GM19455 (cell line): ENCODE data around the gene USH2A.

Source experiments
- ATAC-seq: cut with Tn5 transposase; IDR thresholded peaks from one replicate; pipeline ENCODE4 v1.9.1; 2021; ENCODE audit not compliant: unreplicated experiment

USH2A gene

GRCh38 chr1:216303690-216304089 lies 119.6 kb downstream of the USH2A start:
- ATAC-seq, result no peak

- ATAC-seq, result no peak
Measured at GRCh38 chr1:216293683-216294082, 129.6 kb downstream of the USH2A start.

GRCh38 chr1:216290074-216290473 lies 133.2 kb downstream of the USH2A start:
- ATAC-seq, result no peak

- ATAC-seq, result no peak
Measured at GRCh38 chr1:216285052-216285451, 138.2 kb downstream of the USH2A start.

- no peak for ATAC-seq
Measured at GRCh38 chr1:216281757-216282156, 141.5 kb downstream of the USH2A start.

- no peak for ATAC-seq
Measured at GRCh38 chr1:216270086-216270773, 153.0 kb downstream of the USH2A start.

GRCh38 chr1:216261631-216262030 lies 161.6 kb downstream of the USH2A start:
- ATAC-seq, result no peak

- ATAC-seq, result no peak
Measured at GRCh38 chr1:216258856-216259255, 164.4 kb downstream of the USH2A start.

- no peak for ATAC-seq
Measured at GRCh38 chr1:216258386-216258785, 164.9 kb downstream of the USH2A start.

- no peak for ATAC-seq
Measured at GRCh38 chr1:216250861-216251260, 172.4 kb downstream of the USH2A start.

- no peak for ATAC-seq
Measured at GRCh38 chr1:216248628-216249027, 174.6 kb downstream of the USH2A start.

- no peak for ATAC-seq
Measured at GRCh38 chr1:216247937-216248336, 175.3 kb downstream of the USH2A start.

- ATAC-seq, result no peak
Measured at GRCh38 chr1:216246577-216247203, 176.6 kb downstream of the USH2A start.

GRCh38 chr1:216238844-216239243 lies 184.4 kb downstream of the USH2A start:
- no peak for ATAC-seq

- no peak for ATAC-seq
Measured at GRCh38 chr1:216237927-216238542, 185.2 kb downstream of the USH2A start.

- ATAC-seq, result no peak
Measured at GRCh38 chr1:216224233-216224632, 199.0 kb downstream of the USH2A start.

- no peak for ATAC-seq
Measured at GRCh38 chr1:216223486-216223885, 199.8 kb downstream of the USH2A start.

GRCh38 chr1:216222288-216222687 lies 201.0 kb downstream of the USH2A start:
- no peak for ATAC-seq

- ATAC-seq, result peak; percentile 99
Measured at GRCh38 chr1:216221260-216221700, 202.0 kb downstream of the USH2A start.

GRCh38 chr1:216216305-216216704 lies 206.9 kb downstream of the USH2A start:
- ATAC-seq, result no peak

- no peak for ATAC-seq
Measured at GRCh38 chr1:216215169-216215568, 208.1 kb downstream of the USH2A start.

GRCh38 chr1:216212826-216213225 lies 210.4 kb downstream of the USH2A start:
- no peak for ATAC-seq
